ENCODE measurements around the gene CLPTM1. TPM values are rescaled to one million over a fixed set of nuclear protein-coding genes. Genes with fewer than 3 reads are reported as not detected.

CLPTM1 gene, protein sequence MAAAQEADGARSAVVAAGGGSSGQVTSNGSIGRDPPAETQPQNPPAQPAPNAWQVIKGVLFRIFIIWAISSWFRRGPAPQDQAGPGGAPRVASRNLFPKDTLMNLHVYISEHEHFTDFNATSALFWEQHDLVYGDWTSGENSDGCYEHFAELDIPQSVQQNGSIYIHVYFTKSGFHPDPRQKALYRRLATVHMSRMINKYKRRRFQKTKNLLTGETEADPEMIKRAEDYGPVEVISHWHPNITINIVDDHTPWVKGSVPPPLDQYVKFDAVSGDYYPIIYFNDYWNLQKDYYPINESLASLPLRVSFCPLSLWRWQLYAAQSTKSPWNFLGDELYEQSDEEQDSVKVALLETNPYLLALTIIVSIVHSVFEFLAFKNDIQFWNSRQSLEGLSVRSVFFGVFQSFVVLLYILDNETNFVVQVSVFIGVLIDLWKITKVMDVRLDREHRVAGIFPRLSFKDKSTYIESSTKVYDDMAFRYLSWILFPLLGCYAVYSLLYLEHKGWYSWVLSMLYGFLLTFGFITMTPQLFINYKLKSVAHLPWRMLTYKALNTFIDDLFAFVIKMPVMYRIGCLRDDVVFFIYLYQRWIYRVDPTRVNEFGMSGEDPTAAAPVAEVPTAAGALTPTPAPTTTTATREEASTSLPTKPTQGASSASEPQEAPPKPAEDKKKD
- 89.9 and 93.2 TPM in 2 replicates for total RNA-seq
- long read RNA-seq, partial matches to known transcripts, result 3 of 4 reads
- long read RNA-seq, other reads (novel, unspliced or antisense), result 0 of 4 reads

DNA sequence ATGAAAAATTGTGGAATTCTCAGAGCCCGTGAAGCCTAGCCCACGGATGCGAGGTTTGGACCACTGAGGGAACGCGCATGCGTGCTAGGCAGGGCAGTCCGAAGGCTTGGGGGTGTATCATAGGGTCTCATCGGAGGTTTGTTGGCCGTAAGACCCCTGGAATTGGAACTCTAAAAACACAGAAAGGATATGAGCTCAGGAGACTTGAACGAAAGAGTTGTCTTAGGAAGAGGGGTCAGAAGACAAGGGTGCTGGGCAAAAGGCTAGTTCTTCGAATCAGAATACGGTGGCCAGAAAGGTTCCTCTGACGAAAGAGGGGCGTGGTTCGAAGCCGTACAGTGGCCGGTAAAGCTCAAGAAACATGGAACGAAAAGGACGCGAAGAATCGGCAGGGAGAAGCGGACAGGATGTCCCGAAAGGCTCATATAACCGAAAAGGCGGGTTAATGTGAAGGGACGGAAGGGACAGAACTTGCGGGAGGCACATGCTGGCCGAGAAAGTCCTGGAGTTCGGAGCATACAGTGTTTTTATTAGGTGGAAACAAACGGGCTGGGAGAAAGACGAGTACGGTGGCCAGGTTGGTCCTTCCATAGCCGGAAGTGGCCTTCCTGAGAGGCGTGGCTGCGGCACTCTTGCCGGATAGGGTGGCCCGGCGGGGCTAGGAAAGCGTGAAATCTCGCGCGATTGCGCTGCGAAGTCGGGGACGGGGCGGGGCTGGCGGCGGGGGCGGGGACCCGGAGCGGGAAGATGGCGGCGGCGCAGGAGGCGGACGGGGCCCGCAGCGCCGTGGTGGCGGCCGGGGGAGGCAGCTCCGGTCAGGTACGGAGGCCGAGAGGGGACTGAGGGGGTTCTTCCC, at the start of gene CLPTM1:
Gene CLPTM1 (plus strand): TSS at position 732 of the 856 bp plus-strand sequence. CDS start 16 bp downstream, at position 748.
- peaks cover 2% of the 10 kb centered on the region for H3K27me3 Mint-ChIP-seq (ENCODE audit: low read depth)
- H3K9me3 Mint-ChIP-seq, result no peaks in the 10 kb centered on the region
- TF ChIP-seq, protein P1, sequence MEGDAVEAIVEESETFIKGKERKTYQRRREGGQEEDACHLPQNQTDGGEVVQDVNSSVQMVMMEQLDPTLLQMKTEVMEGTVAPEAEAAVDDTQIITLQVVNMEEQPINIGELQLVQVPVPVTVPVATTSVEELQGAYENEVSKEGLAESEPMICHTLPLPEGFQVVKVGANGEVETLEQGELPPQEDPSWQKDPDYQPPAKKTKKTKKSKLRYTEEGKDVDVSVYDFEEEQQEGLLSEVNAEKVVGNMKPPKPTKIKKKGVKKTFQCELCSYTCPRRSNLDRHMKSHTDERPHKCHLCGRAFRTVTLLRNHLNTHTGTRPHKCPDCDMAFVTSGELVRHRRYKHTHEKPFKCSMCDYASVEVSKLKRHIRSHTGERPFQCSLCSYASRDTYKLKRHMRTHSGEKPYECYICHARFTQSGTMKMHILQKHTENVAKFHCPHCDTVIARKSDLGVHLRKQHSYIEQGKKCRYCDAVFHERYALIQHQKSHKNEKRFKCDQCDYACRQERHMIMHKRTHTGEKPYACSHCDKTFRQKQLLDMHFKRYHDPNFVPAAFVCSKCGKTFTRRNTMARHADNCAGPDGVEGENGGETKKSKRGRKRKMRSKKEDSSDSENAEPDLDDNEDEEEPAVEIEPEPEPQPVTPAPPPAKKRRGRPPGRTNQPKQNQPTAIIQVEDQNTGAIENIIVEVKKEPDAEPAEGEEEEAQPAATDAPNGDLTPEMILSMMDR (conservative IDR thresholded peaks at IDR 0.05), result no peak
- peak within 1 kb of the TSS; percentile 100 for H3K27ac Mint-ChIP-seq (ENCODE audit: unreplicated experiment)
- no peaks in the 10 kb centered on the region for H3K36me3 Mint-ChIP-seq (ENCODE audit: low read depth)
- DNase-seq (ENCODE audit: low read depth, low spot score), result peak; percentile 94
- peak within 1 kb of the TSS; percentile 97 for H3K4me3 Mint-ChIP-seq
- H3K4me1 Mint-ChIP-seq, result peaks cover 41% of the 10 kb centered on the region

DNA sequence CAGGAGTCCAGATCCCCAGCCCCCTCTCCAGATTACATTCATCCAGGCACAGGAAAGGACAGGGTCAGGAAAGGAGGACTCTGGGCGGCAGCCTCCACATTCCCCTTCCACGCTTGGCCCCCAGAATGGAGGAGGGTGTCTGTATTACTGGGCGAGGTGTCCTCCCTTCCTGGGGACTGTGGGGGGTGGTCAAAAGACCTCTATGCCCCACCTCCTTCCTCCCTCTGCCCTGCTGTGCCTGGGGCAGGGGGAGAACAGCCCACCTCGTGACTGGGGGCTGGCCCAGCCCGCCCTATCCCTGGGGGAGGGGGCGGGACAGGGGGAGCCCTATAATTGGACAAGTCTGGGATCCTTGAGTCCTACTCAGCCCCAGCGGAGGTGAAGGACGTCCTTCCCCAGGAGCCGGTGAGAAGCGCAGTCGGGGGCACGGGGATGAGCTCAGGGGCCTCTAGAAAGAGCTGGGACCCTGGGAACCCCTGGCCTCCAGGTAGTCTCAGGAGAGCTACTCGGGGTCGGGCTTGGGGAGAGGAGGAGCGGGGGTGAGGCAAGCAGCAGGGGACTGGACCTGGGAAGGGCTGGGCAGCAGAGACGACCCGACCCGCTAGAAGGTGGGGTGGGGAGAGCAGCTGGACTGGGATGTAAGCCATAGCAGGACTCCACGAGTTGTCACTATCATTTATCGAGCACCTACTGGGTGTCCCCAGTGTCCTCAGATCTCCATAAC, 49.6 kb upstream of the CLPTM1 start, which contains the start of gene APOE:
Gene APOE (plus strand): TSS at position 360 of the 724 bp plus-strand sequence. CDS start 829 bp downstream, outside the sequence.
- peaks cover 38% of the 10 kb centered on the region for H3K27me3 Mint-ChIP-seq (ENCODE audit: low read depth)
- H3K36me3 Mint-ChIP-seq (ENCODE audit: low read depth), result peaks cover 3% of the 10 kb centered on the region
- TF ChIP-seq, protein P1 (conservative IDR thresholded peaks at IDR 0.05), result no peak
- H3K9me3 Mint-ChIP-seq, result no peaks in the 10 kb centered on the region
- H3K4me3 Mint-ChIP-seq, result peak within 1 kb of the TSS; percentile 70
- H3K27ac Mint-ChIP-seq (ENCODE audit: unreplicated experiment), result no peak within 1 kb of the TSS
- DNase-seq (ENCODE audit: low read depth, low spot score), result no peak
- H3K4me1 Mint-ChIP-seq, result peaks cover 29% of the 10 kb centered on the region

DNA sequence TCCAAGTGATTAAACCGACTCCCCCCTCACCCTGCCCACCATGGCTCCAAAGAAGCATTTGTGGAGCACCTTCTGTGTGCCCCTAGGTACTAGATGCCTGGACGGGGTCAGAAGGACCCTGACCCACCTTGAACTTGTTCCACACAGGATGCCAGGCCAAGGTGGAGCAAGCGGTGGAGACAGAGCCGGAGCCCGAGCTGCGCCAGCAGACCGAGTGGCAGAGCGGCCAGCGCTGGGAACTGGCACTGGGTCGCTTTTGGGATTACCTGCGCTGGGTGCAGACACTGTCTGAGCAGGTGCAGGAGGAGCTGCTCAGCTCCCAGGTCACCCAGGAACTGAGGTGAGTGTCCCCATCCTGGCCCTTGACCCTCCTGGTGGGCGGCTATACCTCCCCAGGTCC, 47.6 kb upstream of the CLPTM1 start:
- no peaks in the 10 kb centered on the region for H3K9me3 Mint-ChIP-seq

DNA sequence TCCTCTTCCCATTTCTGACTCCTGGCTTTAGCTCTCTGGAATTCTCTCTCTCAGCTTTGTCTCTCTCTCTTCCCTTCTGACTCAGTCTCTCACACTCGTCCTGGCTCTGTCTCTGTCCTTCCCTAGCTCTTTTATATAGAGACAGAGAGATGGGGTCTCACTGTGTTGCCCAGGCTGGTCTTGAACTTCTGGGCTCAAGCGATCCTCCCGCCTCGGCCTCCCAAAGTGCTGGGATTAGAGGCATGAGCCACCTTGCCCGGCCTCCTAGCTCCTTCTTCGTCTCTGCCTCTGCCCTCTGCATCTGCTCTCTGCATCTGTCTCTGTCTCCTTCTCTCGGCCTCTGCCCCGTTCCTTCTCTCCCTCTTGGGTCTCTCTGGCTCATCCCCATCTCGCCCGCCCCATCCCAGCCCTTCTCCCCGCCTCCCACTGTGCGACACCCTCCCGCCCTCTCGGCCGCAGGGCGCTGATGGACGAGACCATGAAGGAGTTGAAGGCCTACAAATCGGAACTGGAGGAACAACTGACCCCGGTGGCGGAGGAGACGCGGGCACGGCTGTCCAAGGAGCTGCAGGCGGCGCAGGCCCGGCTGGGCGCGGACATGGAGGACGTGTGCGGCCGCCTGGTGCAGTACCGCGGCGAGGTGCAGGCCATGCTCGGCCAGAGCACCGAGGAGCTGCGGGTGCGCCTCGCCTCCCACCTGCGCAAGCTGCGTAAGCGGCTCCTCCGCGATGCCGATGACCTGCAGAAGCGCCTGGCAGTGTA, 46.9 kb upstream of the CLPTM1 start:
- H3K4me1 Mint-ChIP-seq, result peaks cover 35% of the 10 kb centered on the region
- H3K4me3 Mint-ChIP-seq, result peak overlapping the region; percentile 58
- no peak overlapping the region for H3K27ac Mint-ChIP-seq (ENCODE audit: unreplicated experiment)
- peaks cover 3% of the 10 kb centered on the region for H3K36me3 Mint-ChIP-seq (ENCODE audit: low read depth)
- TF ChIP-seq, protein P1 (conservative IDR thresholded peaks at IDR 0.05), result no peak
- no peaks in the 10 kb centered on the region for H3K9me3 Mint-ChIP-seq
- no peak for DNase-seq (ENCODE audit: low read depth, low spot score)
- peaks cover 38% of the 10 kb centered on the region for H3K27me3 Mint-ChIP-seq (ENCODE audit: low read depth)

More for the DNA sequence above, 47.6 kb upstream of the CLPTM1 start:
- H3K36me3 Mint-ChIP-seq (ENCODE audit: low read depth), result peaks cover 3% of the 10 kb centered on the region
- H3K27me3 Mint-ChIP-seq (ENCODE audit: low read depth), result peaks cover 38% of the 10 kb centered on the region
- DNase-seq (ENCODE audit: low read depth, low spot score), result no peak
- peaks cover 35% of the 10 kb centered on the region for H3K4me1 Mint-ChIP-seq
- TF ChIP-seq, protein P1 (conservative IDR thresholded peaks at IDR 0.05), result no peak
- no peak overlapping the region for H3K4me3 Mint-ChIP-seq
- no peak overlapping the region for H3K27ac Mint-ChIP-seq (ENCODE audit: unreplicated experiment)
